Stomach (tissue), 9 donors: Measurements from ENCODE around the gene GALNT18. TPM values are rescaled to one million over a fixed set of nuclear protein-coding genes. Genes with fewer than 3 reads are reported as not detected.
A peak's percentile ranks its signal among the peaks of the same experiment; 100 is the strongest.
"Not testable (repeated sequence)": the region's sequence is repeated elsewhere in the genome, so short reads cannot be mapped to it uniquely, and the experiment has no call there.

Experiments used
- DNase-seq, 2 donors: peaks; one replicate each; pipeline versions ENCODE4 v3.0.0 to v3.0.0-alpha.2; 2013 to 2019
- H3K27ac ChIP-seq, 5 donors: fragments of 200-600 bp in 4 of 5; sonication (generic) in 4 of 5; one replicate each; pipeline ENCODE4 v1.5.1; 2013 to 2019; ENCODE audit warnings: mild to moderate bottlenecking in 1 of 5, moderate library complexity in 1 of 5
- H3K27me3 ChIP-seq, 3 donors: fragments of 200-600 bp; sonication (generic); one replicate each; pipeline ENCODE4 v1.5.1; 2017 to 2019; ENCODE audit warnings: mixed run types in 1 of 3
- H3K36me3 ChIP-seq, 4 donors: fragments of 200-600 bp; sonication (generic); 1 replicate in 3 of 4; 2 replicates in 1 of 4; pipeline ENCODE4 v1.5.1; 2016 to 2019
- H3K4me1 ChIP-seq, 4 donors: fragments of 200-600 bp; sonication (generic); one replicate each; pipeline ENCODE4 v1.5.1; 2016 to 2019
- H3K4me3 ChIP-seq, 4 donors: fragments of 200-600 bp; sonication (generic) in 3 of 4; one replicate each; pipeline ENCODE4 v1.5.1; 2016 to 2019; ENCODE audit warnings: mild to moderate bottlenecking in 1 of 4
- H3K9me3 ChIP-seq, 4 donors: fragments of 200-600 bp; sonication (generic); one replicate each; pipeline ENCODE4 v1.5.1; 2016 to 2019
- CTCF ChIP-seq, 7 experiments: fragments of 450-650 bp in 4 of 7; fragments of 200-600 bp in 3 of 7; sonication (generic) in 3 of 7; IDR thresholded peaks; one replicate each; pipeline ENCODE4 v1.5.1; 2016 to 2019; ENCODE audit warnings: antibody characterized with exemption in 7 of 7, control low read depth in 2 of 7, mild to moderate bottlenecking in 1 of 7
- EP300 ChIP-seq: sonication (generic); formaldehyde crosslinking; IDR thresholded peaks from one replicate; pipeline ENCODE4 v1.6.1; 2017; ENCODE audit warnings: antibody characterized with exemption
- POLR2A ChIP-seq, 4 donors: fragments of 450-650 bp; IDR thresholded peaks; one replicate each; pipeline ENCODE4 v1.6.1; 2016; ENCODE audit warnings: antibody characterized with exemption in 4 of 4, control low read depth in 2 of 4, mild to moderate bottlenecking in 1 of 4, moderate library complexity in 1 of 4
- POLR2AphosphoS5 ChIP-seq, 3 donors: sonication (generic); formaldehyde crosslinking; IDR thresholded peaks; one replicate each; pipeline ENCODE4 v1.6.1; 2016; ENCODE audit warnings: antibody characterized with exemption in 3 of 3
- WGBS, 5 donors: extraction: QIAGEN DNeasy Blood & Tissue Kit in 3 of 5; methylation state at CpG; one replicate each; pipeline versions ENCODE4 v1.1.5 to v1.1.7; 2013 to 2018; 5-methylcytosine and 5-hydroxymethylcytosine counted together
- intact Hi-C: fragments of 100-400 bp; cut with DNase I; formaldehyde crosslinking; loops from one replicate; pipeline ENCODE4 v1.15.1; 2023; ENCODE audit warnings: low total_unique reads
- polyA plus RNA-seq, 3 donors: library from polyadenylated mRNA; stranded (reverse); fragments of 200-250 nt; gene quantifications; one replicate each; pipeline ENCODE4 v1.2.3, GENCODE V29; 2013
- total RNA-seq, 5 donors: library from RNA; depleted of rRNA; stranded (reverse); fragments of >200 nt; gene quantifications; one replicate each; pipeline versions ENCODE4 v1.1.0 to v1.2.3, GENCODE V29; 2014 to 2016
- donor health status: healthy with polysubstance abuse.
- donor health status: Bipolar disorder and iron deficiency.
- donor health status: healthy.

Gene GALNT18
- total and polyA plus RNA-seq, 8 donors: 0.58 to 16.1 (median 2.7) TPM

DNA sequence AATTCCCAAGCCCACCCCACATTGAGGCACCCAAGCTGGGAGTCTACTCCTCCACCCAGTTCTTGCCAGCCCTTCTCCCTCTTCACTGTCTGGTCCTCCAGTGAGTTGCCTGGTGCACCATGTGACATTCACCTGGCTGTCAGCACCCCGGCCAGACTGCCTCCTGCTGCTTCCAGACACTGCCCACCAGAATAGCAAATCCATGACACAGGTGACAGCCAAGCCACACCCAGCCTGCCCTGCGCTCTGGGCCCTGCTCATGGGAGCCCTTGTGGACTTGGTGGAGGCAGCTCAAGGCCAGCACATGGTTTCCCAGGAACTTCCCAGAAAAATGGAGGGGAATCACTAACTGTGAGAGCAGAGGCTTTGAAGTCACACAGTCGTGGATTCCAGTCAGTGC, 172.5 kb downstream of the GALNT18 start:
- TF ChIP-seq EP300: no peak
- TF ChIP-seq CTCF (IDR thresholded peaks at IDR 0.05): no peak
- TF ChIP-seq POLR2AphosphoS5 (IDR thresholded peaks at IDR 0.05): no peak
- TF ChIP-seq POLR2A (IDR thresholded peaks at IDR 0.05): no peak
- Histone ChIP-seq H3K9me3 (no peaks in the 10 kb centered on the region), H3K4me3 (no peak overlapping the region), H3K27ac (no peak overlapping the region), H3K4me1 (peaks cover 0 to 8% (median 4%) of the 10 kb centered on the region in 4 donors), H3K27me3 (no peaks in the 10 kb centered on the region), H3K36me3 (no peaks in the 10 kb centered on the region)
- WGBS, 5 donors: 70 to 90% (median 81%) methylated on average over 3 of the region's 3 CpGs
- no peak for DNase-seq
- intact Hi-C loops: no loop called here

DNA sequence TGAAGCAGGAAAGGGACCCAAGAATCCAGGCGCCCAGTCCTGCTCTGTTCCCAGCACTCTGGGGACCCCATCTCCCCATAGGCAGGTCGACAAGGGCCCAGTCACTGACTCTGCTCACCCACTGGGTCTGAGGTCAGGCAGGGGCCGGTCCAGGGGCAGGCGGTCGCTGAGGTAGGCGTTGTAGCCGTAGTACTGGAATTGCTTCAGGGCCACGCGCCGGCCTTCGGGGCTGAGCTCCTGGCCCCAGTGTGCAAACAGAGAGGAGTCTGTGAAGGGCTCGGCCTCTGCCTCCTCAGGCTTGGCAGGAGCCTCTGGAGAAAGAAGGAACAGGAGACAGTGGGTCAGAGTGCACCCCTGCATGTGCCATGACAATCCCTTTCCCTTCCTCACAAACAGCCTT, 173.2 kb downstream of the GALNT18 start:
- 65 to 91% (median 84%) methylated on average over 7 to 12 of the region's 12 CpGs for WGBS, 5 donors
- H3K4me3 ChIP-seq: no peak overlapping the region
- peaks cover 0 to 13% (median 6%) of the 10 kb centered on the region in 4 donors for H3K4me1 ChIP-seq
- peak in 1 of 2 donors; percentile 20 for DNase-seq
- H3K36me3 ChIP-seq: no peaks in the 10 kb centered on the region
- no peaks in the 10 kb centered on the region for H3K27me3 ChIP-seq
- intact Hi-C loops: no loop called here
- H3K27ac ChIP-seq: no peak overlapping the region
- TF ChIP-seq POLR2A (IDR thresholded peaks at IDR 0.05): no peak
- TF ChIP-seq EP300: no peak
- TF ChIP-seq POLR2AphosphoS5 (IDR thresholded peaks at IDR 0.05): no peak
- no peaks in the 10 kb centered on the region for H3K9me3 ChIP-seq

DNA sequence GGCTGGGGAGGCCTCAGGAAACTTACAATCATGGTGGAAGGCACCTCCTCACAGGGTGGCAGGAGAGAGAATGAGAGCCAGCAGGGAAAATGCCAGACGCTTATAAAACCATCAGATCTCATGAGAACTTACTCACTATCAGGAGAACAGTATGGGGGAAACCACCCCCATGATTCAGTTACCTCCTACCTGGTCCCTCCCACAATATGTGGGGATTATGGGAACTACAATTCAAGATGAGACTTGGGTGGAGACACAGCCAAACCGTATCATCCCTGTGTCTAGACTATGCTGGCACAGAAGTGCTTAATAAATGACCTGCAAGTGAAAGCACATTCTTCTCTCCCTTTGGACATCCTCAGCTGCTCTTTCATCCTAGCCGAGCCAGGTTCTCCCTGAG, 174.2 kb downstream of the GALNT18 start:
- H3K27me3 ChIP-seq, H3K4me3 ChIP-seq, H3K9me3 ChIP-seq, DNase-seq, intact Hi-C loops, H3K27ac ChIP-seq, H3K36me3 ChIP-seq: not testable (repeated sequence)
- peaks cover 0 to 13% (median 6%) of the 10 kb centered on the region in 4 donors for H3K4me1 ChIP-seq
- WGBS, 5 donors: 79 to 91% (median 82%) methylated on average over 3 of the region's 3 CpGs

- TF ChIP-seq POLR2AphosphoS5 (IDR thresholded peaks at IDR 0.05) (no peak), EP300 (no peak), POLR2A (IDR thresholded peaks at IDR 0.05) (no peak)
- H3K4me1 ChIP-seq: peaks cover 0 to 13% (median 6%) of the 10 kb centered on the region in 4 donors
- H3K27ac ChIP-seq: no peak overlapping the region
- no peaks in the 10 kb centered on the region for H3K36me3 ChIP-seq
- no peak for DNase-seq
- intact Hi-C loops: no loop called here
- no peaks in the 10 kb centered on the region for H3K27me3 ChIP-seq
- H3K4me3 ChIP-seq: no peak overlapping the region
- no peaks in the 10 kb centered on the region for H3K9me3 ChIP-seq
- 69 to 76% (median 74%) methylated on average over 6 of the region's 6 CpGs for WGBS, 5 donors
Measured at GRCh38 chr11:11446967-11447366, 174.8 kb downstream of the GALNT18 start.

DNA sequence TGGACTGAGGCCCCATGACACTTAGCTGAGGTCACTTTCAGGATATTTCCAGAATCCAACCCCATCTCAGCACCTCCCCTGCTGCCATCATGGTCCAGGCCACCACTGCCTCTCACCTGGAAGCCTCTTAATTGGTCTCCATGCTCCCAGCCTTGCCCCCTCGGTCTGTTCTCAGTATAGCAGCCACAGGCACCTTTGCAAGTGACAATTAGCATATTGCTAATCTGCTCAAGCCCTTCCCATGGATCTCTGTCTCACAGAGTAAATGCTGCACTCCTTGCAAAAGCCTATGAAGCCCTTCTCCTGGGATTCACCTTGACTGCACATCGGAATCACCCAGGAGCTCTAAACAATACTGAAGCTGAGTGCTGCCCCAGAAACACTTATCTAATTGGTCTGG, 175.2 kb downstream of the GALNT18 start:
- 71 to 97% (median 81%) methylated on average over 2 of the region's 2 CpGs for WGBS, 5 donors
- Histone ChIP-seq H3K27ac (no peak overlapping the region), H3K27me3 (no peaks in the 10 kb centered on the region), H3K4me1 (peaks cover 0 to 13% (median 6%) of the 10 kb centered on the region in 4 donors), H3K9me3 (no peaks in the 10 kb centered on the region), H3K36me3 (no peaks in the 10 kb centered on the region), H3K4me3 (no peak overlapping the region)
- TF ChIP-seq POLR2AphosphoS5 (IDR thresholded peaks at IDR 0.05): no peak
- TF ChIP-seq POLR2A (IDR thresholded peaks at IDR 0.05): no peak
- no peak for TF ChIP-seq EP300
- no peak for TF ChIP-seq CTCF (IDR thresholded peaks at IDR 0.05)
- intact Hi-C loops: no loop called here
- no peak for DNase-seq

- Histone ChIP-seq H3K4me3 (no peak overlapping the region), H3K27ac (no peak overlapping the region), H3K4me1 (peaks cover 0 to 13% (median 6%) of the 10 kb centered on the region in 4 donors), H3K9me3 (no peaks in the 10 kb centered on the region), H3K27me3 (no peaks in the 10 kb centered on the region), H3K36me3 (no peaks in the 10 kb centered on the region)
- intact Hi-C loops: no loop called here
- no peak for DNase-seq
- 76 to 90% (median 86%) methylated on average over 13 of the region's 13 CpGs for WGBS, 5 donors
- TF ChIP-seq EP300: no peak
- TF ChIP-seq CTCF (IDR thresholded peaks at IDR 0.05): no peak
- TF ChIP-seq POLR2A (IDR thresholded peaks at IDR 0.05): no peak
- TF ChIP-seq POLR2AphosphoS5 (IDR thresholded peaks at IDR 0.05): no peak
Measured at GRCh38 chr11:11445441-11446185, 176.2 kb downstream of the GALNT18 start.
